Ramos (cell line): ENCODE measurements around the gene SMARCA2.

Experiments used
- in situ Hi-C: fragments of 300-500 bp; cut with MboI; formaldehyde crosslinking; loops from one replicate; pipeline ENCODE4 v1.14.3; 2022; ENCODE audit warnings: low sequenced_read_pairs; ENCODE audit not compliant: unreplicated experiment

The SMARCA2 gene

DNA sequence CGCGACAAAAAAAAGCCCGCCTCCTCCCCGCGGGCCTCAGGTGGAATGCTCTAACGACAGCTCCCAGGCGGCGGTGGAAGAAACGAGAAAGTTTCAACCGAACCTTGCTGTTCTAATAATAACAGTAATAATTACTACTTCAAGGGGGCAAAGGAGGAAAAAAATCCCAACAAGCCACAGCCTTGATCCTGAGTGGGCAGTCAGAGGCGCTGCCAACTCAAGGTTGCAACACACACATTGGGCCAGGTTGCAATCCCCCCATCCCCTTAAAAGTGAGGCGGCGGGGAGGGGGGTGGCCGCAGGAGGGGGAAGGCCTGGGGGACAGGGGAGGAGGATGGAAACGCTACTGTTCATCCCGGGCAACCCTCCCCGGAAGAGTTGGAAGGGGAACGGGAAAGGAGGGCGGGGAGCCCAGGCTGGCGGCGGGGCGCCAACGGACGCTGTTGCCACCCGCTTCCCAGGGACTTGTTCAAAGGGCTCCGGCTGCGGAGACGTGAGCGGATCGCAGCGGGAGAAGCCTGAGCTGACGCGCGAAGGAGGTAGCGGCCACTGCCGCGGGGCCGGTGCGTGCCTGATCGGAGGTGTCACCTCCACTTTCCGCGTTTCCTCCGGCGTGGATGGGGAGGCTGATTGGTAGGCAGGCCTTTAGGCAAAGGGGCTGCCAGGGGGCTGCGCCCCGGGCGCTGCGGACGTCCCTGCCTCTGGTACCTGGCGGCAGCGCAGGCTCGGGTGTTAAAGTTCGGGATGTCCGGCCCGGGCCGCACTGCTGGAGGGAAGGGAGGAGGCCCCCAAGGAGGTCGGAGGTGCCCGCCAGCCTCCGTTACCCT is 647 bp downstream of the SMARCA2 start:
- in situ Hi-C loops, result no loop called here

GRCh38 chr9:2016408-2017330 is 1.5 kb downstream of the SMARCA2 start:
- in situ Hi-C loops, result no loop called here

GRCh38 chr9:2017331-2018161 is 2.4 kb downstream of the SMARCA2 start:
- in situ Hi-C loops, result no loop called here

DNA sequence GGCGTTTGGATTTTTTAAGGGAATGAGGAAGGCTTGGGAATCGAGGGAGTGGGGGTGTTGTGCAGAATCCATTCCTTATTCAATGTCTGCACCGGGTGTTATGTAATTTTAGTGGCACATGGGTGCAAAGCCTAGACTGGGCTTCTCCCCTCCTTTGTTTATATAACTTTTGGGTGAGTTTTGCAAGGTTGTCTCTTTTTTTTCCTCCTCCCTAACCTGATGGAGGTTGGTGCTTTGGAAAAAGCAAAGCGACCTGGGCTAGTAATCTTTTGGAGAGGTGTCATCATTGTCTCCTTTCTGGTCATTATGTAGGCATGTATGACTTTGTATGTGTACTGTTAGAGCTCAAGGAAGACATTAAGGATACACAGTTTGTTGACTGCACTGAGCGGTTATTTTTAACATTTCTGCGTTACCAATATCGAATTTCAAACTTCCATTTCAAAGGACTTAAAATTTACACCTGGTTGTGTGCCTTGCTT is 3.1 kb downstream of the SMARCA2 start:
- in situ Hi-C loops, result no loop called here

GRCh38 chr9:2018764-2019558 is 3.8 kb downstream of the SMARCA2 start:
- in situ Hi-C loops, result no loop called here

DNA sequence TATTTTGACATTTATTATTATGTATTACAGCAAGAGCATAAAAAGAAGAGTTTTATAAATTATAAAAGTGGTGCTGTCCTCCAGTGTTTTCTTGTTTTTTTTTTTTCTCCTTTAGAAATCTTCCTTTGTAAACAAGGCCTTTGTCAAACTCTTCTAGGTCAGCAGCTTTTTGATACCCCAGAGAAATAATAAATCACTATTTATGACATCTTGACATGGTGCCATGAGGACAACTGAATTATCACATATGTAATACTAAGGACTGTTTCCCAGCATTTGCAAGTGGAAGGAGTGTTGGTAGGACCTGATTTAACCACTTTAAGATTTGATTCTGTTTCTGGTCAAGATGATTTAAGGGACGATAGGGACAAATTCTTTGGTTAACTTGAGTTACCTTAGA is 4.6 kb downstream of the SMARCA2 start:
- in situ Hi-C loops, result no loop called here

DNA sequence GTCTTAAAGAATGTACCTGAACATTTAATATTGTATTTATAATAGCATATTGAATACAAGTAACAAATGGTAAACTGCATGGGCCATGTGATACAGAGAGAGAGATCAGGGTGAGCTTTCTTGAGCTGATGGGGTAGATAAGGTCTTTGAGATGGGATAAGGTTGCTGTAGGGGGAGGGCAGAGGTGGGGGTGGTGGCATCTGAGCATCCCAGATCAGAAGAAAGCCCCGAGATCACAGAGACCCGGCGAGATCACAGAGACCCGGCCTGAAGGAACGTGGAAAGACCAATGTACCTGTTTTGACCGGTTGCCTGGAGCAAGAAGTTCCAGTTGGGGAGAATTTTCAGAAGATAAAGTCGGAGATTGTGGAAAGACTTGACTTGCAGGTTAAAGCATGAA is 6.6 kb downstream of the SMARCA2 start:
- in situ Hi-C loops, result no loop called here

GRCh38 chr9:2022560-2022959 is 7.4 kb downstream of the SMARCA2 start:
- in situ Hi-C loops, result no loop called here

- in situ Hi-C loops, result no loop called here
These were observed 7.9 kb downstream of the SMARCA2 start for GRCh38 chr9:2023042-2023441.

DNA sequence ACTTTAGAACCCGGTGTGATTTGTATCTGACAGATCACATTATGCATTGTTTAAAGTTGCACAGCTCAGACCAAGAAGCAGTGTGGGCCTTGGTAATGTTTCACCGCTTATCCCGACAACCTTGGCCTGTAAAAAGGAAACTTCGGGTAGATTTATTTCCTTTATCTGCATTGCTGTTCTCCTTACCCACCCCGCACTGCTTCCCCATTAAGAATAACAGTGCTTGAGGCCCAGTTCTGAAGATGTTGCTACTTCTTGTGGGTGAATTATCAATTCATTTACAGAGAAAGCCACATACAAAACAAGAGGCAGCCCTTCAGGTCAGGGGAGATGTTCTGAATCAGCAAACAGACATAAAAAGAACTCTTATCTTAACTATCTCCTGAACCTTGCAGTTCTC is 8.4 kb downstream of the SMARCA2 start:
- in situ Hi-C loops, result no loop called here

DNA sequence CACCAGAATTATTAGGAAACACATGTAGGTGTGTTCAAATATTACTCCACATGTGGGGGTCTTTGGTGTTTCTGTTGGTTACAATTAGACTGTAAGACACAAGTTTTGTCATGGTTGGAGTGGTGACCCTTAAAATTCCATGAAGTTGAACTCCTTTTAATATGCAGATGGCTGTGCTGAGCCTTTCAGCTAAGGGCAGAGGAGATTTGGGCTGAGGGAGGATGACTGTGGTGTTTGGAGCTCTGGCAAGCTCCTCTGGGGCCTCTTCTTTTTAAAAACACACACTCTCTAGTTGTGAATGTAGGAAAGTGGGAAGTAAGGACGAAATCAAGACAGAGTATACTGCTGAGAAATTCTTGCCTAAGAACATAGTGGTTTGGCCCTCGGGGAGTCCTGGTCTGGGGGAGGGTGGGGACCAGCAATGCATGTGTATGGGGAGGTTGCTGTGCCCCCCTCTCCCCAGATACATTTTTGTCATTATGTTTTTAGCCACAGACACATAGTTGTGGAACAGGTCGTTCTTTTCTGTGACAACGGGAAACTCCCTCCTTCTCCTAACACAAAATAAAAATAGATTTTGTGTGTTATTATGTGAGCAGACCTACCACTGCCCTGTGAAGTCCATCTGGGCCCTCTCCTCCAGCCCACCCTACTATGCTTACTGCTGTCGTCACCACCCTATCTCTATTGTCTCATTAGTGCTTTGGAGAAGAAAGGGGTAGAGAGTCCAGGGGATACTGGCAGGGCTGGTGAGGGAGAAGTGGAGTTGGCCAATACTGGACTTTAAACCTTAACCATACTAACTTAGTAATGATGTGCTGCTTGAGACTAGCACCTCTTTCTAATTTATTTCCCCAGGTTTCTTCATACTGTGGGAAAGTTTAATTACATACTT is 10.0 kb downstream of the SMARCA2 start:
- in situ Hi-C loops, result no loop called here

DNA sequence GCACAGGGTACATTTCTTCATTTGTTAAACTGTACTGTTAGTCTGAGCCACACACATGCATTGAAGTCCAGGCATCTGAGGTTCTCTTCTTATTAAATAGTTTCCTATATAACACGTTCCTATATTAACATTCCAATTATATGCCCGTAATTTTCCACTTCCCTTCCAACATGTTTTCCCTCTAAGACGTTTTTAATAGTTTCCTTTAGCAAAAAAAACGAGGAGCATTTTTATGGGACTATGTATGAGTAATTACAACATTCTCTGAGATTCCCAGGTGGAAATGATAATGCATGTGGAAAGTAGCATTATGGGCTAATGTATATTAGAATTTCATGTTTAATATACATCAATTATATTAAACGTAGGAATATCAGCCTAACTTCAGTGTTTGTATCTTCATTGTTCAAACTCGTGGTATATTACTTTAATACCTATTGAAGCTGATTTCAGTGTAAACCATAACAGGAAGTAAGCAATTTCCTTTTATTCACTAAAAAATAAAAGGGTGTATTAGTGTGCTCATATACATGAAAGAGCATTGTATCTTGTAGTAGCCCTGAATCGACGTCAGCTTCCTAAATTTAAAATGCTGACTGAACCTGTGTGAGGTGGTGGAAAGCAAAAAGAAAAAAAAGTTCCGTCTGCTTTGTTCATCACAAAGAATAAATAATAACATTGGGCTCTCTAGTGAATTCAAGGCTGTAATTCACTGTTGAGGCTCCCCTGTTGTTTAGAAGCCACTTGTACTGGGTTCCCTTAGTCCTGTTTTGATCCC is 11.3 kb downstream of the SMARCA2 start:
- in situ Hi-C loops, result no loop called here

DNA sequence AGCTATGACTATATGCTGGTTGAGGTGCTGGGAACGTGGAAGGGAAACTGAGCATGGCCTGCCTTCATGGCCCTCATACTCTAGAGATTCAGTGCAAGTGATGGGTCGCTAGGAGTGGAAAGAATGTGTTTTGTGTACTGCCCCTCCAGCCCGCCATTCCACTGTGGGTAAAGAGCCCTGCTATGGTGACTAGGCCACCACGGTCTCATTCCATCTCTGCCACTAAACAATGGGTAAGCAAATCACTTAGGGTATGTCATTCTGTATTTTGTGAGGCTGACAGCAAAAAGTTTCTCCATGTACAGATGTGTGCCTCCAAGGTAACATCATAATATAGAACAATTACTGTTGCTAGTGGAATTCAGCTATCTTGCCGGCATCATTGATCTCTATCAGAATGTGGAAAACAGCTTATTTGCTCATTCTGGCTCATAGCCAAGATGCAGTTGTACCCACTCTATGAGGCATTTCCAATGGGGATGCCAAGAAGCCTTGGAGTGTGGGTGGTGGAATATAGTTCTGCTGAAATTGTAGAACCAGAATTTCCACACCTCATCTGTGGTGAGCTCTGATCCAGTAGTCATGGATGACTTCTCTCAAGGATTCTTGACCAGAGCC is 12.5 kb downstream of the SMARCA2 start:
- in situ Hi-C loops, result no loop called here

GRCh38 chr9:2028888-2029287 is 13.7 kb downstream of the SMARCA2 start:
- in situ Hi-C loops, result no loop called here

DNA sequence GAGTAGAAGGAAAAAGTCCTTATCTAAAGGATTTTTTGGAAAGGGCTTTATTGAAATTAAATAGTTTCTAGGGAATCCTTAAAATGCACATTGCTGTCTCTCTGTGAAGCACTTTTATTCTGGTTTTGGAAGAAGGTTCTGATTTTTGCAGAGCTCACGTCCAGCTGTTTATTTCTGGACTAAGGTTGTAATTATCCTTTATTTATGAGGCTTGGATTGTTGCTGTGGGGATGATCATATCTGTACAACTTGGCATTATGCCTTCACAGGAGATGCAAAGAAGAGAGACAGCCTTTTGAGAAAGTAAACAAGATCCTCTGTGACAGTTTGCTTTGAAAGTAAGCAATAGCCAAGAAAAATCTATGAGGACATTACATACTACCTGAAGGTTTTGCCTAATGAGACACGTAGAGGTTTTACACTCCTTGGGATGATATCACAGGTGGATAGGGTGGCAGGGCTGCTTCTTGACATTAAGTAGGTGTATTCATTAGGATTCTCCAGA is 14.6 kb downstream of the SMARCA2 start:
- in situ Hi-C loops, result no loop called here

GRCh38 chr9:2032234-2032633 is 17.1 kb downstream of the SMARCA2 start:
- in situ Hi-C loops, result no loop called here

DNA sequence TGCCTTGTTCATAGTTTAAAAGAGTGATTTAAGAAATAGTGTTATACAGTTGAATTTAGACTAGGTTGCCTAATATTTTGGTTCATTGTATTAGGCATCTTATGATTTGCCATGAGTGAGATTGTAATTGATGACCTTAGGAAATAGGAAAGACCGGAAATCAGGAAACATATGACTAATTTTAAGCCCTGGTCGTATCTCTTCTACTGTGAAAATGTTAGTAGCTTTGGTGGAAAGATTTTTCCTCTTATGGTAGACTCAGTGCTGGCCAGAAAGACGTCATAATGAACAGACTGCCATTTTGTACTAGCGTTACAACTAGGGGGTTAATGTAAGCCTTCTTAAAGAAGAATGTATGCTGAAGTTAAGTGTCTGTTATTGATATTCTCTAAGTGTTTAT is 21.7 kb downstream of the SMARCA2 start:
- in situ Hi-C loops, result no loop called here
